Myometrial cell (primary cell): Measurements from ENCODE around the gene ABHD11. TPM values are rescaled to one million over a fixed set of nuclear protein-coding genes. Genes with fewer than 3 reads are reported as not detected.

Source experiments
- total RNA-seq: library from RNA; depleted of rRNA; stranded (reverse); fragments of >200 nt; gene quantifications from 2 replicates; pipeline ENCODE4 v1.2.3, GENCODE V29; 2015

Gene ABHD11
- total RNA-seq = 27.6 and 33.4 TPM in 2 replicates

GRCh38 chr7:73738612-73739386 lies at the start of gene ABHD11:
Gene ABHD11 (minus strand): TSS chr7:73738802. CDS start chr7:73738770, 32 bp downstream.

GRCh38 chr7:73770002-73770859 lies 31.6 kb upstream of the ABHD11 start, which contains the start of gene CLDN3:
Gene CLDN3 (minus strand): TSS chr7:73770270. CDS start chr7:73770049, 221 bp downstream.

GRCh38 chr7:73718905-73719805 lies 19.4 kb downstream of the ABHD11 start, which contains the start of gene STX1A:
Gene STX1A (minus strand): TSS chr7:73719669. CDS start chr7:73719631, 38 bp downstream.

Other genes starting within 250 kb of the ABHD11 start
- gene BAZ1B, start 216.5 kb downstream of the ABHD11 start, total RNA-seq = 21.6 and 33.7 TPM in 2 replicates
- 56.7 and 79.0 TPM in 2 replicates for gene BCL7B, start 181.1 kb downstream of the ABHD11 start, total RNA-seq
- gene TBL2, start 160.2 kb downstream of the ABHD11 start, total RNA-seq = 82.7 and 110 TPM in 2 replicates
- gene MLXIPL, start 114.3 kb downstream of the ABHD11 start, total RNA-seq = not detected in 2 replicates
- 3.7 and 5.2 TPM in 2 replicates for gene VPS37D, start 71.0 kb downstream of the ABHD11 start, total RNA-seq
- gene DNAJC30, start 55.3 kb downstream of the ABHD11 start, total RNA-seq = 7.2 and 8.2 TPM in 2 replicates
- 99.5 and 104 TPM in 2 replicates for gene BUD23, start 55.2 kb downstream of the ABHD11 start, total RNA-seq
- gene STX1A, start 19.1 kb downstream of the ABHD11 start, total RNA-seq = 3.7 and 8.4 TPM in 2 replicates
- gene CLDN3, start 31.5 kb upstream of the ABHD11 start, total RNA-seq = not detected in 2 replicates
- gene CLDN4, start 92.2 kb upstream of the ABHD11 start, total RNA-seq = 6.1 and 6.7 TPM in 2 replicates
- gene METTL27, start 103.7 kb upstream of the ABHD11 start, total RNA-seq = 16.8 and 20.8 TPM in 2 replicates
- not detected in 2 replicates for gene TMEM270, start 122.4 kb upstream of the ABHD11 start, total RNA-seq